Muscle of leg (tissue), 11 donors: ENCODE results near the gene FAM149A. TPM values are rescaled to one million over a fixed set of nuclear protein-coding genes. Genes with fewer than 3 reads are reported as not detected.

Experiments
- DNase-seq: peaks from one replicate; pipeline ENCODE4 v3.0.0; 2013
- H3K27ac ChIP-seq: one replicate; pipeline ENCODE4 v1.5.1; 2013; ENCODE audit warnings: mild to moderate bottlenecking, low read length, control low read depth
- H3K27me3 ChIP-seq: one replicate; pipeline ENCODE4 v1.6.1; 2013; ENCODE audit warnings: low read length; ENCODE audit not compliant: control insufficient read depth, insufficient read depth
- H3K36me3 ChIP-seq: one replicate; pipeline ENCODE4 v1.6.1; 2013; ENCODE audit warnings: low read length; ENCODE audit not compliant: control insufficient read depth, insufficient read depth
- H3K4me1 ChIP-seq: one replicate; pipeline ENCODE4 v1.6.1; 2013; ENCODE audit warnings: low read length; ENCODE audit not compliant: control insufficient read depth, insufficient read depth
- H3K4me3 ChIP-seq: one replicate; pipeline ENCODE4 v1.5.1; 2013; ENCODE audit warnings: low read length, control low read depth
- H3K9me3 ChIP-seq: replicated peaks from 2 replicates; pipeline ENCODE4 v1.6.1; 2013; ENCODE audit warnings: low read depth, low read length; ENCODE audit not compliant: control insufficient read depth
- WGBS: methylation state at CpG from one replicate; pipeline ENCODE4 v1.1.5; 2013; ENCODE audit warnings: missing lambda C conversion rate; ENCODE audit not compliant: insufficient coverage; 5-methylcytosine and 5-hydroxymethylcytosine counted together
- polyA plus RNA-seq, 8 donors: library from polyadenylated mRNA; unstranded; fragments of 120-200 nt; gene quantifications; one replicate each; pipeline versions ENCODE4 v1.2.1 to v1.2.3, GENCODE V29; 2013; ENCODE audit warnings: inconsistent platforms in 1 of 8, low replicate concordance in 1 of 8; ENCODE audit not compliant: insufficient read length in 8 of 8, insufficient read depth in 1 of 8
- total RNA-seq: library from RNA; stranded (reverse); fragments of 120-200 nt; gene quantifications from one replicate; pipeline ENCODE4 v1.2.4, GENCODE V29; 2013

Gene FAM149A
- total and polyA plus RNA-seq, 9 donors, result 5.3 to 10.2 (median 7.5) TPM

DNA sequence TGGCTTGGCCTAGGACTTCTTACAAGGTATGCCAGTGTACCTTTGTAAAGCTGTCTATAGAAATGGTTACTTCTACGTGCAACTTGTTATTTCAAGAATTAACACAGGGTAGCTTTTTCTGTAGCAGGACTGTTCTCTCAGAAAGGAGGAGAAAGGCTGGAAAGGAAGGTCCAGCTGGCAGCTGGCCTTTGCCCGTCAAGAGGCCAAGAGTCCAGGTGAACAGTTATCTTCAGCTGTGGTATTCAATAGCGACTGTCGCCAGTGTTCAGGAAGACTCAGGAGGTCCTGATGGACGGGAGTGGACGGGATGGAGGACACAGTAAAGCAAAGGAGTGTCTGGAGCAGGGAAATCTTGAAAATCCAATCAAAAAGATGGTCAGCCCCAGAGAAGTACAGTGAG, 91.6 kb downstream of the FAM149A start:
- 97% methylated on average over 5 of the region's 6 CpGs for WGBS
- H3K27me3 ChIP-seq, result no peaks in the 10 kb centered on the region
- H3K36me3 ChIP-seq, result peaks cover 9% of the 10 kb centered on the region
- H3K4me3 ChIP-seq, result no peak overlapping the region
- DNase-seq, result no peak
- H3K27ac ChIP-seq, result no peak overlapping the region
- H3K4me1 ChIP-seq, result peaks cover 5% of the 10 kb centered on the region
- H3K9me3 ChIP-seq, result no peaks in the 10 kb centered on the region

DNA sequence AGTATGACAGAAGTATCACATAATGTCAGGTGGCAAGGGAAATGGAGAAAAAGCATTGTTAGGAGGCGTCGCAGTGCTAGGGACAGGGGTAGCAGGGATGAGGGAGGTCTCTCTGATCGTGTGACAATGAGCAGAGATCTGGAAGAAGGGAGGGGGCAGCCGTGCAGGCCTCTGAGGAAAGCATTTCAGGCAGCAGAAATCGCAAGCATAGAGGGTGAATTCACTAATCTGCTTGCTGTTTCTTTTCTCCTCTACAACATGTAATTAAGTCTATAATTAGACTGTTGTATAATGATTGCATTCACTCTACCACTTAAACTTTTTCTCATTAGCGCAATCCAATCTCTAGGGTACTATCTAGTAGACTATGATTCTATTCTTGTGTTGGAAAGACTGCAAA, 96.0 kb downstream of the FAM149A start:
- no peak overlapping the region for H3K27ac ChIP-seq

DNA sequence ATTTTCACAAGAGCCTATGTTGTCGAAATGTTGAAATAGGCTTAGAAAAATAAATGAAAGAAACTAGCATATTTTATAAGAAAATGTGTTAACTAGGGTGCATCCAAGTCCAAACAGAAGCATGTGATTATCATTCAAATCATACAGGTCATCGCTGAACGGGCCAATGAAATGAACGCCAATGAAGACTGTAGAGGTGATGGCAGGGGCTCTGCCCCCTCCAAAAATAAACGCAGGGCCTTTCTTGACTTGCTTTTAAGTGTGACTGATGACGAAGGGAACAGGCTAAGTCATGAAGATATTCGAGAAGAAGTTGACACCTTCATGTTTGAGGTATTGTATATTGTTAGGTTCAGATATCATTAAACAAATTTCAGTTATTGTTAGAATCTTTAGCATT, 96.5 kb downstream of the FAM149A start:
- no peak for DNase-seq
- Histone ChIP-seq H3K4me3 (no peak overlapping the region), H3K4me1 (peaks cover 4% of the 10 kb centered on the region), H3K27me3 (no peaks in the 10 kb centered on the region), H3K9me3 (no peaks in the 10 kb centered on the region), H3K27ac (no peak overlapping the region), H3K36me3 (peaks cover 7% of the 10 kb centered on the region)
- WGBS, result 85% methylated on average over 2 of the region's 7 CpGs

More for the DNA sequence above, 96.0 kb downstream of the FAM149A start:
- Histone ChIP-seq H3K27me3 (no peaks in the 10 kb centered on the region), H3K4me1 (peaks cover 4% of the 10 kb centered on the region), H3K36me3 (peaks cover 7% of the 10 kb centered on the region), H3K9me3 (no peaks in the 10 kb centered on the region), H3K4me3 (no peak overlapping the region)
- WGBS, result 60% methylated on average over 3 of the region's 6 CpGs
- DNase-seq, result no peak

DNA sequence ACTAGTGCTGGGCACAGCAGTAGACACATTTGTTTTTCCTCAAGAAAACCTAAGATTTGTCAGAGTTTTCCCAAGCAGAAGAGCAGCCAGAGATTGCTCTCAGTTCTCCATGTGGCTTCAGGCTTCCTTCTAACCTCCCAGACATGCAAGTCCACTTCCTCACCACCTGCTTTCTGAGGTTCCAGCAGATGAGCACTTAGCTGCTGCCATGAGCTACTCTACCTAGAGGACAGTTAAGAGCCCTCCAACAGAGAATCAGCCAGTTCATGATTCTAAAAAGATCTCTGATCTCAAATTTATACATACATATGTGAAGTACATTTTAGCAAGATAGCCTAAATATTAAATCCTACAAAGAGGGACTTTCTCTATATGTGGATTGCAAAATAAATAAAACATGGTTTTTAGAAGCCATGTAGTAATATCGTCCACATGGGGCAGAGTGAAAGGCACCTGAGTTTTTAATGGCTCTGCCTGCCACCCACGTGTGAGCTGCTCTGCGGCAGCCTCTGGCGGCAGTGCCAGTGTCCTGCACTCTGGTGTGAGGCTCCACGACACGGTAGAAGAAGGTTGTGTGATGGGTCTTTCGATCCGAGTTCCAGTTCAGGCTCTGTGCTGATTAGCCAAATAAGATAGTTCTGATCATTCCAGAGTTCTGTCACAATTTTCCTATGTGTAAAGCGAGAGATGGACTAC, 97.2 kb downstream of the FAM149A start:
- no peak for DNase-seq
- no peaks in the 10 kb centered on the region for H3K9me3 ChIP-seq
- H3K27me3 ChIP-seq, result no peaks in the 10 kb centered on the region
- no peak overlapping the region for H3K4me3 ChIP-seq
- H3K4me1 ChIP-seq, result peaks cover 4% of the 10 kb centered on the region
- WGBS, result 41% methylated on average over 8 of the region's 9 CpGs
- H3K27ac ChIP-seq, result no peak overlapping the region
- peaks cover 3% of the 10 kb centered on the region for H3K36me3 ChIP-seq

DNA sequence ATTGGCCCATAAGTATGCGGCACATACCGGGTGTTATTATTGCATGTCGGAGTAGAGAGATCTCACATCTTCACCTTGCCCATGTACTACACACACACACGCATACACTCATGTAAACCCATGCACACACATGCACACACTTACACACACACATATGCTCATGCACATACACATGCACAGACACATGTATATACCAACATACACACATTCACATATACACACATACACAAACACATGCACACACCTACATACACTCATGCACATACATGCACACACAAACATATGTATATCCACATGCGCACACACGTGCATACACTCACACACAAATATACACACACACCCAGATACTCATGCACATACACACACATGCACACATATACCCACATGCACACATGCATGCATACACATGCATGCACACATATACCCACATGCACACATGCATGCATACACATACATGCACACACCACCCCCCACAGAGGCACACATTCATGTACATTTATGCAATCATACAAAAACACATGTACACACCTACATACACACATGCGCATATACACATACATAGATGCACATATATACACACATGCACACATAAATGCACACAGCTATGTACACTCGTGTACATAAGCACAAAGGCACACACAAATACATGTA, 98.1 kb downstream of the FAM149A start:
- 89% methylated on average over 8 of the region's 8 CpGs for WGBS
- DNase-seq, result no peak

DNA sequence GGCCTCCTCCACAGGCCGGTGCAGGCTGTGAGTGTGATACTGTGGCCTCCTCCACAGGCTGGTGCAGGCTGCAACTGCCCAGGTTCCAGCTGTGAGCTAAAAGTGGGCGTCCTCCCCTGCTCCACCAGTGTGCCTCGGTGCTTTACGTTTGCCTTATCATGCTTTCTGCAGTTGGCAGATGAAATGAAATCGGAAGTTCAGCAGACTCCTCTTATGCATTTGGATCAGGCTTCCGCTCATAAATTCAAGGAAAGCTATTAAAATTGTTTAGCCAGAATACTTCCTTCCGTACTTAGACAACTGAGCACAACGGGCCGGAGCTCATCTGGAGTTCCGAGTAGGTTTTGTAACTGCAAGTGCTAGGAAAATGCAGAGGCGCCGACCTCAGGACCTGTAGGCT, 98.9 kb downstream of the FAM149A start:
- WGBS, result 34% methylated on average over 8 of the region's 12 CpGs
- no peaks in the 10 kb centered on the region for H3K27me3 ChIP-seq
- H3K9me3 ChIP-seq, result no peaks in the 10 kb centered on the region
- peaks cover 4% of the 10 kb centered on the region for H3K4me1 ChIP-seq
- peak; percentile 43 for DNase-seq
- peak overlapping the region; percentile 85 for H3K27ac ChIP-seq
- H3K36me3 ChIP-seq, result no peaks in the 10 kb centered on the region
- no peak overlapping the region for H3K4me3 ChIP-seq

More for the DNA sequence above, 98.1 kb downstream of the FAM149A start:
- H3K27ac ChIP-seq, result no peak overlapping the region
- no peak overlapping the region for H3K4me3 ChIP-seq
- H3K36me3 ChIP-seq, result no peaks in the 10 kb centered on the region
- peaks cover 4% of the 10 kb centered on the region for H3K4me1 ChIP-seq
- H3K27me3 ChIP-seq, result no peaks in the 10 kb centered on the region
- no peaks in the 10 kb centered on the region for H3K9me3 ChIP-seq

DNA sequence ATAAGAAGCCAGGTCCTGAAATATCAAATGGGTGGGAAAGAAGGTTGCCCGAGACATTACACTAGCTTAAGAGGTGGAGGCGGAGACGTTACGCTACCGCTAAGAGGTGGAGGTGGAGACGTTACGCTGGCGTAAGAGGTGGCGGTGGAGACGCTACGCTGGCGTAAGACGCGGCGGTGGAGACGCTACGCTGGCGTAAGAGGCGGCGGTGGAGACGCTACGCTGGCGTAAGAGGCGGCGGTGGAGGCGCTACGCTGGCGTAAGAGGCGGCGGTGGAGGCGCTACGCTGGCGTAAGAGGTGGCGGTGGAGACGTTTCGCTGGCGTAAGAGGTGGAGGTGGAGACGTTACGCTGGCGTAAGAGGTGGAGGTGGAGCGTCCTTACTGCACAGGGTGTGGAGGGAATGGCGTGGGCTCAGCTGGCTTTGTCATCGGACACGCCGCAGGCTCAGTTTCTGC, 99.6 kb downstream of the FAM149A start:
- peaks cover 6% of the 10 kb centered on the region for H3K9me3 ChIP-seq
- no peak for DNase-seq
- peaks cover 4% of the 10 kb centered on the region for H3K4me1 ChIP-seq
- peak overlapping the region; percentile 85 for H3K27ac ChIP-seq
- H3K36me3 ChIP-seq, result peaks cover 2% of the 10 kb centered on the region
- H3K27me3 ChIP-seq, result no peaks in the 10 kb centered on the region
- WGBS, result 62% methylated on average over 23 of the region's 45 CpGs
- peak overlapping the region; percentile 48 for H3K4me3 ChIP-seq

DNA sequence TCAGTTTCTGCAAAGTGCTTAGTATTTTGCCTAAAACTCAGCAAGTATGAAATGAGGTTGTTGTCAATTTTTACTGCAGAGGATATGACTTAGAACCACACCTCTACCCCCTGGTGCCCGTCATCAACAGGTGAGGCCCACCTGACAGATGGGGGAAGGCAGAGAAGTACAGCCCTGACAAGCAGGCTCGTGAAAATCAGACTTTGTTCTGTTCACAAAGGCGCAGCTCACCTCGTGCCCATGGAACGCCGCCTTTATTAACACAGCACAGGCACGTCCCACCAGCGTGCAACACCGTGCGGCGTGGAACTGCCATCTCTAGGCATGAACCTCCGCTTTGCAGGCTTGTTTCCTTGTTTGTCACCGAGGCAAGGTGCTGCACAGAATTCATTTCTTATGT, 100.2 kb downstream of the FAM149A start:
- H3K27ac ChIP-seq, result peak overlapping the region; percentile 85
- peak overlapping the region; percentile 48 for H3K4me3 ChIP-seq
- H3K27me3 ChIP-seq, result no peaks in the 10 kb centered on the region
- peaks cover 6% of the 10 kb centered on the region for H3K36me3 ChIP-seq
- H3K4me1 ChIP-seq, result peaks cover 4% of the 10 kb centered on the region
- 83% methylated on average over 13 of the region's 13 CpGs for WGBS
- no peak for DNase-seq
- peaks cover 9% of the 10 kb centered on the region for H3K9me3 ChIP-seq

DNA sequence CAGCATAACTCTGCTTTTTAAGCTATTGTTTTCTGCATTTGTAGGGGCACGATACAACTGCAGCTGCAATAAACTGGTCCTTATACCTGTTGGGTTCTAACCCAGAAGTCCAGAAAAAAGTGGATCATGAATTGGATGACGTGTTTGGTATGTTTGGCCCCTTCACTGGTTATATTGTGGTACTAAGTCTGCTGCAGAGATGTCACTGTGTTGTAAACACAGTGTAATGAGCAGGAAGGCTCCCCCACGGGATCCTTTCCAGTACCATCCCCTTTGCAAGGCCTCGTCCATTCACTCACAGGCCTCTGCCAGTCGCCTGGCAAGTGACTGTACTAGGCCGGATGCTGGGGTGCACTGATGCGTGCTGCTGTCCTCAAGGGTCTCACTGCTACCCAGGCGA, 100.7 kb downstream of the FAM149A start:
- Histone ChIP-seq H3K9me3 (peaks cover 9% of the 10 kb centered on the region), H3K27me3 (no peaks in the 10 kb centered on the region), H3K27ac (no peak overlapping the region), H3K4me1 (peaks cover 4% of the 10 kb centered on the region), H3K36me3 (peaks cover 7% of the 10 kb centered on the region), H3K4me3 (no peak overlapping the region)
- 81% methylated on average over 8 of the region's 8 CpGs for WGBS
- DNase-seq, result no peak

DNA sequence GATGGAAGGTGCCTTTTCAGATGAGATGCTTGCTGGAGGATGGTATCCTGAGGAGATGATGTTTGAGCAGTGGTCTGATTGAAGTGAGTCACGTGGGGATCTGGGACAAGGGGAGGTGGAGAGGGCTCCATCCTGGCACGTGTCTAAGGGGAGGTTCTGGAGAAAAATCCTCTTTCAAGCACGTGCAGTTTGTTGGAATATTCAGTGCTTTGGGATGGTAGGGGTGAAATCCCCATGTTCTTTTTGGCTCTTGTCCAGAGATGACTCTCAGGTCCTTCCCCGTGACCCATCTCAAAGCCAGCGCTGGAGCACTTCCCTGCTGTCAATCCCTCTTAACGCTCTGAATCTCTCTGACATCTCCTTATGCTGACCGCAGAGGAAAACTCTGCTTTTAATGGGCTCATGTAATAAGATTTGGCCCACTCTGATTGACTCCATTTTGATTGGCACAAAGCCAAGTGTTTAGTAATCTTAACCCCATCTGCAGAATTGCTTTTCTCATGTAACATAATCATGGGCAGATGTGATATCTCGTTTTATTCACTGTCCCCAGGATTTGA, 112.0 kb downstream of the FAM149A start:
- Histone ChIP-seq H3K9me3 (no peaks in the 10 kb centered on the region), H3K27me3 (no peaks in the 10 kb centered on the region), H3K36me3 (no peaks in the 10 kb centered on the region), H3K4me3 (no peak overlapping the region), H3K27ac (no peak overlapping the region), H3K4me1 (no peaks in the 10 kb centered on the region)
- peak; percentile 34 for DNase-seq
- 45% methylated on average over 5 of the region's 8 CpGs for WGBS
